GM18498 (cell line): Measurements from ENCODE around the gene TMCC1.
"Not testable (repeated sequence)": the region's sequence is repeated elsewhere in the genome, so short reads cannot be mapped to it uniquely, and the experiment has no call there.

ENCODE experiments used
- ATAC-seq: cut with Tn5 transposase; IDR thresholded peaks from one replicate; pipeline ENCODE4 v1.9.1; 2021; ENCODE audit warnings: mild to moderate bottlenecking, moderate library complexity; ENCODE audit not compliant: unreplicated experiment

Gene TMCC1

GRCh38 chr3:129614435-129614834 lies 279.1 kb downstream of the TMCC1 start:
- ATAC-seq = no peak

- no peak for ATAC-seq
Observed at GRCh38 chr3:129613367-129613740, 280.2 kb downstream of the TMCC1 start.

GRCh38 chr3:129612534-129613366 lies 280.8 kb downstream of the TMCC1 start:
- ATAC-seq = no peak

- ATAC-seq = no peak
Observed at GRCh38 chr3:129611812-129612533, 281.5 kb downstream of the TMCC1 start.

DNA sequence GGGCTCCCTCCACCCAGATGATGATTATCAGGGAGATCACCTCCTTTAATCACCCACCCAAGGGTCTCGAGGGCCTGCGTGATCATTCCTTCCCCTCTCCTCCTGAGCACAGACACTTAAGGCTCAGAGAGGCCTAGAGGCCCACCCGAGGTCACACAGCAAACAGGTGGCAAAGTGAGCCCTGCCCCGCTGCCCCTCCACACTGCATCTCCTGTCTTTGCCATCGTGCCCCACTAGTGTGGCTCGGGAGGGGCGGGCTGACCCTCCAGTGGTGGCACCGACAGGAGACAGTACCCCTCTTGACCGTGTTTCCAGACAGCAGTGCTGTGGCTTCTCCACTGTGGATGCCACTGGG lies 282.1 kb downstream of the TMCC1 start:
- no peak for ATAC-seq

DNA sequence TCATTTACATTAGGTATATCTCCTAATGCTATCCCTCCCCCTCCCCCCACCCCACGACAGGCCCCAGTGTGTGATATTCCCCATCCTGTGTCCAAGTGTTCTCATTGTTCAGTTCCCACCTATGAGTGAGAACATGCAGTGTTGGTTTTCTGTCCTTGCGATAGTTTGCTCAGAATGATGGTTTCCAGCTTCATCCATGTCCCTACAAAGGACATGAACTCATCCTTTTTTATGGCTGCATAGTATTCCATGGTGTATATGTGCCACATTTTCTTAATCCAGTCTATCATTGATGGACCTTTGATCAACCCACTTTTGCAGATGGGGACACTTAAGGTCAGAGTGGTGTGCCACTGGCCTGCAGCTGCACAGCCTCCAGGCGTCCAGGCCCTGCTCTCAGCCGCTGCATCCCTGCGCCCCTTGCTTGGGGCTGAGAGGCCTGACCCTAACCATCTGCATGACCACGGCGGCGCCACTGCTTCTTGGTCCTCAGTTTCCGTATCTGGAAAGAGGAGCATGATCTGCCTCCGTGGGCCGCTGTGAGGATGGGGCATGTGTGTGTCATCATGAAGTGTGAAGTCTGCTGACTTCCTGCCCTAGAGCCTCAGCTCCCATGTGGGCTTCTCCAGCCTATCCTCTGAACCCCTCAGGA lies 282.6 kb downstream of the TMCC1 start:
- ATAC-seq = not testable (repeated sequence)

- ATAC-seq = no peak
Observed at GRCh38 chr3:129610276-129610675, 283.2 kb downstream of the TMCC1 start.

DNA sequence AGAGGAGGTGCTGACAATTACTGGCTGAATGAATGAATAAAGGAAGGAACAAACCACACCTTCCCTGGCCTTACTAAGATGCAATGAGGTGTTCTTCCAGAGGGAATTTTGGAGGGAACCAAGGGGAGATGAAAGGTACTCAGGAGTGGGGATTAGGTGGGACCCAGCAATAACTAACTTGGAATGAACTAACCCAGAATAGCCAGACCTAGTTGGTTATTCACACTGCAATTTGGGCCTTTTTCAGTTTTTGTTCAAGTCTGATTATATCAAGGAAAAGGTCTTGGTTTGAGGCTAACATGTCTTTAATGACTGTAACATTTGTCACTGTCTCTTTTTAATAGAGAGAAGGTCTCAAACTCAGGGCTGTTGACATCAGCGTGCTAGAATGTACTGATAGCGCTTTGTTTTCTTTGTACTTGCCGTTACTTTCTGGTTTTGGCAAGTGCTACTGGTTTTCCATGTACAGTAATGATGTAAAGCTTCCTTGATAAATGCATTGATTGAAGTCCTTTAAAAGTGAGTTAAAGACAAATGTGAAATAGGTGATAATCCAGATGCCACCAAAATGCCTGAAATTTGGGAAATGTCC lies 283.8 kb downstream of the TMCC1 start:
- no peak for ATAC-seq

DNA sequence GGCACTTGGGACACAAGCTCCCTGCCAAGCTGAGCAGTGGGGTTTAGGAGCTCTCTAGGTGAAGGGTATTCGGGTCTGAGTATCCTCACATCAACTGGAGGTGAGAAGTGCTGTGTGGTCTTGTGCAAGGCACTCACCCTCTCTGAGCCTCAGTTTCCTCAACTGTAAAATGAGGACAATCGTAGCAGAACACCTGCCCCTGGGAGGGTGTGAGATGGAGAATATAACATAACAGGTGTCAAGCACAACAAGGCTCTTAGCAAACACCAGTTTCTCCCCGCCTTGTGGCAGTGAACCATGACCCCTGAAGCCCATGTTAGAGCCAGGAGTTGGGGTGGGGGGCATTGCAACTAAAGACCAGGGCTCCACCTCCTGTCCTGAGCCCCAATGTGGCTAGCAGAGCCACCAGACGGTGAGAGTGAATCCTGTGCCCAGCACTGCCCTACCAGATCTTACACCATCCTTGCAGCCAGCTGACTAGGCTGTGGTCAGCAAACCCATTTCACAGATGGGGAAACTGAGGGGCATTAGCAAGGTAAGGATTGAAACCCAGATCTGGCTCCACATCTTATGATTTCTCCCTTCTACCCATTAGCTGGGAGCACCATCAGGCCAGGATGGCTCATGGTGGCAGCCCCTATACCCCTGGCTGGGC lies 284.4 kb downstream of the TMCC1 start:
- no peak for ATAC-seq

- no peak for ATAC-seq
Observed at GRCh38 chr3:129608087-129608935, 285.2 kb downstream of the TMCC1 start.

- no peak for ATAC-seq
Observed at GRCh38 chr3:129607391-129608068, 286.0 kb downstream of the TMCC1 start.

GRCh38 chr3:129606636-129607390 lies 286.7 kb downstream of the TMCC1 start, which contains the start of gene PLXND1:
PLXND1 (minus strand) TSS chr3:129606676; CDS start chr3:129606639, 37 bp downstream.
- no peak for ATAC-seq

DNA sequence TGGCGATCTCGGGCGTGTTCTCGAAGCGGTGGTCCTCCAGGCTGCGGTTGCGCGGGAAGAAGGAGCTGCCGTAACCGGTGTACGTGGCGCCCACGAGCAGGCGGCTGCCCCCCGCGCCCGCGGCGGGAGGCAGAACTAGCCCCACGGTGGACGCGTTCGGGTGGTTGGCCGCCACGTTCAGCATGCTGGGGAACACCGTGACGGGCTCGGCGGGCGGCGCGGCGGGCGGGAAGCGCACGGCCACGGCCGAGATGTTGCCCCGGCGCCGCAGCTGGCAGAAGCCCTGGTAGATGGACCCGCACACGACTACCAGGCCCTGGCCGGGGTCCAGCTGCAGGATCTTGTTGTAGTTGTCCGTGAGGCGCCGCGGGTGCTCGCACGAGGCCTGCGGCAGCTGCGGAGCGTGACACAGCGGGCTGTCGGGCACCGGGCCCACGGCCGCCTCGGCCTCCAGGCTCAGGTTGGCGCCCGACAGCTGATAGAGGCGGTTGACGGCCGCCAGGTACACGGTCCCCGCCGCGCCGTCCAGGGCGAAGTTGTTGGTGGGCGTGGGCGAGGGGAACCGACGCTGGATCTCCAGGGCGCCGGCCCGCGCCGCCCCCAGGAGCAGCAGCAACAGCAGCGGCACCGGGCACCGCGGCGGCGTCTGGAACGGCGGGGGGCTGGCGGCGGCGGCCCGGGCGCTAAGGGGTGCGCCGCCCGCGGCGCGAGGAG lies 287.4 kb downstream of the TMCC1 start:
- ATAC-seq = no peak

DNA sequence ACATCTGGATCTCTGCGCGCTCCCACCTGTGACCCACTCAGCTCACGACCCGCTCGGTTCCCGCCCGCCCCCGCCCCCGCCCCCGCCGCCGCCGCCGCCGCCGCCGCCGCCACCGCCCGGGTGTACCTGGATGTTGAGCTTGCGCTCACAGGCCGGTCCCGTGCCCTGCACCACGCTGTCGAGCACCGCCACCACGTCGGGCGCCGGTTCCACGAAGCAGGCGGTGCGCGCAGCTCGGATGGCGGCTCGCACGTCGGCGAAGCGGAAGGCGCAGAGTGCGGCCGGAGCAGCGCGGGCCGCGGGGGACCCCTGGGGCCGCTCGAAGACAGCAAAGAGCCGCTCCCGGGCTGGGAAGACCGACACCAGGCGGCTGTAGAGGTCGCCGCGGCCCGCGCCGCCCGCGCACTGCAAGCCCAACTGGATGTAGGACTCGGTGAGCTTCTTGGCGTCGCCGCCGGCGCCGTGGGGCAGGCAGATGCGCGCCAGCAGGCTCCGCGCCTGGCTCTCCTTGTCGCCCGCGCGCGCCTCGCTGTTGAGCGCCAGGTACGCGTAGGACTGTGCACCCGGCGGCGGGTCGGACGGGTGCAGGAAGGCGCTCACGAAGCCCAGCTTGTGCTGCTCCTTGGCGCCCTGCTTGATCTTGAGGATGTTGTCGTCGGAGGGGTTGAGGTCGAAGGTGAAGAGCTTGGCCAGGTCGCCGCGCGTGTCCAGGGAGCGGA lies 288.1 kb downstream of the TMCC1 start:
- no peak for ATAC-seq

DNA sequence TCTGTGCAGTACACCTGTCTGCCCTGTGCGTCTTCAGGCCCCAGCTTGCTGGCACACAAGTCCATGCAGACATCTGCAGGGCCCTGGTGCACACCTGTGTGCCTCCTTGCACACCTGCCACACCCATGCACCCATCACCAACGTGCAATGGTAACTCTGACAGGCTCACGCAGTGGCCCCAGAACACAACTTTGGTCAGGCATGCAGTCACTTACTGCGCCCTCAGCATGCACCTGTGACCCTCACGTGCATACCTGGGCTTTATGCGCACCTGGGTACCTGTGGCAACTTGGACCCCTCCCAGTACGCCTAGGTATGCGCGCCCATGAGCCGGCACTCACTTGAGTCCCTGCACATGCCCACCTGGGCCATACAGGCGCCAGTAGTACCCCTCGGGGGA lies 288.7 kb downstream of the TMCC1 start:
- ATAC-seq = no peak

DNA sequence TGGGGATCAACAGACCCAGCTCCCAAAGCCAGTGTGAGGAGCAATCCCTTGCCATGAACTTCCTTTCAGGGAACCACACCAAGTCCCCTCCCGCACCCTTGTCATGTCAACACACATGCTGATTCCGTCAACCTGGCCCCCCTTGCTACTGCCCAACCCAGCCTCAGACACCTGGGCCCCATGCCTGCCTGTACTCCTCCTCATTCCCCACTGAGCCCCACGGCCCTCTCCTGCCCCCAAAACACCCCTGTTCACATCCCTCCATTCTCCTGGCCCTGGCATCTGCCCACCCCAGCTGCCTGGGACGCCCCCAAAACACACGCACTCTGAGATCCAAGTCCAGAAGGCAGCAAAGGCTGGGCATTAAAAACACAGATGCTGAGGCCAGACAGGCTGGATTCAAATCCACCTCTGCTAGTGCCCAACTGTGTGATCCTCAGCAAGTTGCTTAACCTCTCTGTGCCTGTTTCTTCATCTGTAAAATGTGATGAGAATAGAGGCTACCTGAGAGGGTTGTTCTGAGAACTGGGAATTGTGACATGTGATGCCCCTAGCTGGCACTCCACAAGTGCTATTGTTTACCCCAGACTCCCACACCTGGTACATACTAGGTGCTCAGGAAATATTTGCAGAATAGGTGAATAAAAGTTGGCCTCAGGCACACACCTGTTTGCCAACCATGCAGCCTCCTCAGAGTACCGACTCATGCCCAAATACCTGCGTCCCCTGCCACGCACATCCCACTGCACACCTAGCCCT lies 289.3 kb downstream of the TMCC1 start:
- no peak for ATAC-seq

DNA sequence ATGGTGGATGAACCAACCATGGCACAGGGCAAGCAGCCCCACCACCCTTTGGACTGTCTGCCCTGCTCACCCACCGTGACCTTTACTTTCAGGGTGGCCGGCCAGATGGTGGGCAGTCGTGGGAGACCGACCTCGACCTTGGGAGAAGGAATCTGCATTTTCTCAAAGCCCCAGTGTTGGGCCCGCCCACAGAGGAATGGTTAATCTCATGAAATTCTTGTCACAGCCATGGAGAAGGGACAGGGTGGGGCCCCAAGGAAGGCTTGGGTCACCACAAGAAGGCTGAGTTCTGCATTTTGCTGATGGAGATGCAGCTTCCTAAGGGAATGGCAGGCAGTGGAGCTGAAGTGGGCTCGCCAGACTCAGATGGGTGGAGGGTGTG lies 290.0 kb downstream of the TMCC1 start:
- ATAC-seq = no peak
